NB4 (cell line): ENCODE measurements around the gene XRCC5.

Experiments
- DNase-seq: peaks from one replicate; pipeline ENCODE4 v3.0.0; 2010; ENCODE audit warnings: low read depth
- H3K4me3 ChIP-seq: one replicate; pipeline ENCODE4 v1.5.1; 2011; ENCODE audit warnings: mild to moderate bottlenecking, low read depth, low read length, moderate library complexity
- CTCF ChIP-seq: IDR thresholded peaks from one replicate; pipeline ENCODE4 v1.5.1; 2012; ENCODE audit warnings: low read depth, low read length
- MYC ChIP-seq: IDR thresholded peaks from 2 replicates; pipeline ENCODE4 v1.6.1; 2011; ENCODE audit warnings: low read depth, low read length
- POLR2A ChIP-seq: IDR thresholded peaks from 2 replicates; pipeline ENCODE4 v1.6.1; 2011; ENCODE audit warnings: mild to moderate bottlenecking; ENCODE audit not compliant: insufficient read length; ENCODE audit errors: extremely low read depth
- TF ChIP-seq, protein P1 (sequence below): IDR thresholded peaks from 2 replicates; pipeline ENCODE4 v1.6.1; 2011; ENCODE audit warnings: low read depth, low read length

XRCC5 gene

GRCh38 chr2:216183462-216183861 lies 74.3 kb downstream of the XRCC5 start:
- TF ChIP-seq POLR2A (no peak), CTCF (no peak), MYC (no peak)
- TF ChIP-seq, protein P1, sequence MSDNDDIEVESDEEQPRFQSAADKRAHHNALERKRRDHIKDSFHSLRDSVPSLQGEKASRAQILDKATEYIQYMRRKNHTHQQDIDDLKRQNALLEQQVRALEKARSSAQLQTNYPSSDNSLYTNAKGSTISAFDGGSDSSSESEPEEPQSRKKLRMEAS = no peak
- no peak overlapping the region for H3K4me3 ChIP-seq
- peak; percentile 34 for DNase-seq

DNA sequence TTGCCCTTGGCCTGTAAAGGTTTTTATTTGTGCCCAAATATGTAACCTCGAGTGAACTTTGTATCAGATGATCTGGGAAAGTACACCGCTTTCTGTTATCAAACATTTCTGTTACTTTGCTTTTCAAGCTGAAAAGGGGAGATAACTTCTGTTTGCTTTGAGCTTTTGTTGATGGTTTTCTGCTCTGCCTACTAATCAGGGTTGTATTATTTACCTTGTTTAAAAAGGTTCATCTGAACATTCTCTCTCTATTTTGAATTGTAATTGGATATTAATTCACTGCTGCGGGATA lies 79.4 kb downstream of the XRCC5 start:
- no peak for DNase-seq
- H3K4me3 ChIP-seq = no peak overlapping the region
- TF ChIP-seq, protein P1 = no peak
- TF ChIP-seq MYC = no peak
- TF ChIP-seq CTCF = no peak
- TF ChIP-seq POLR2A = no peak

GRCh38 chr2:216188956-216189355 lies 79.8 kb downstream of the XRCC5 start:
- no peak overlapping the region for H3K4me3 ChIP-seq
- TF ChIP-seq MYC (no peak), CTCF (no peak), POLR2A (no peak)
- TF ChIP-seq, protein P1 = no peak
- no peak for DNase-seq

DNA sequence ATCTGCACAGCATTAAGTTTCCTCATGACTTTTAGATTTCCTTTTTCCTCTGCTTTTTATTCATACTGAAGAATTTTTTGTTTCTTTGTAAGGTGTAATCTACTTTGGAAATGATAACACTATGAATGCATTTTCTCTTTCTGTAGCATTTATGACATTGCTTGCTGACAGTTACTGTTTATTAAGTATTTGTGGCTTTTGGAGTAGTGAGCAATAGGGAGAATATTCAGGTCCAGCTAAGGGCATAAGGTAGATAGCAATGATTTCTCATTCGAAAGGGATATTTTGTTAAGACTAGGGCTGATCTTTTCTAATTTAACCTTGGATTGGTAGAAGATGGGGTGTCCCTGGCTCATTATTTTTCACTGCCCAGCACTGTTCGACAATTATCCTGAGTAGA lies 80.3 kb downstream of the XRCC5 start:
- no peak for DNase-seq
- no peak overlapping the region for H3K4me3 ChIP-seq
- no peak for TF ChIP-seq CTCF
- no peak for TF ChIP-seq MYC
- TF ChIP-seq POLR2A = no peak
- TF ChIP-seq, protein P1 = no peak

DNA sequence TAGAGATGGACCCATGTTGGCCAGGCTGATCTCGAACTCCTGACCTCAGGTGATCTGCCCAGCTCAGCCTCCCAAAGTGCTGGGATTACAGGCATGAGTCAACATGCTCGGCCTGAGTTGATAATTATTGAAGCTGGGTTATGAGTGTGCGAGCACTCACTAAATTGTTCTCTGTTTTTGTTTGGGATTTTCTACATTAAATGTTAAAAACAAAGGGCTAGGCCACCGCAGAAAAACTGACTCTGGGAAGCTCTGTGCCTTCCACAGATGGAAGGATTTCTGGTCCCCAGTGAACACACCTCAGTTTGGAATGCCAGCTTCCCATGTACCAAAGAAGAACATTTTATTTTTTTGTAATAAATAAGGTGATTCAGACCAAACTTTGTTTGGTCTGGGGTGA lies 83.0 kb downstream of the XRCC5 start:
- TF ChIP-seq POLR2A (no peak), MYC (no peak), CTCF (no peak)
- TF ChIP-seq, protein P1 = no peak
- no peak for DNase-seq
- no peak overlapping the region for H3K4me3 ChIP-seq

GRCh38 chr2:216192931-216193330 lies 83.8 kb downstream of the XRCC5 start:
- no peak for TF ChIP-seq MYC
- no peak for TF ChIP-seq POLR2A
- TF ChIP-seq CTCF = no peak
- DNase-seq = no peak
- no peak overlapping the region for H3K4me3 ChIP-seq
